CD4-positive, alpha-beta T cell (primary cell): ENCODE measurements around the gene PROX2. TPM values are rescaled to one million over a fixed set of nuclear protein-coding genes. Genes with fewer than 3 reads are reported as not detected.

Source experiments
- ATAC-seq: fragments of 200-7000 bp; cut with Tn5 transposase; one replicate; pipeline ENCODE4 v1.10.0; 2022; ENCODE audit warnings: mild to moderate bottlenecking; ENCODE audit not compliant: poor library complexity
- CTCF ChIA-PET: fragments of 350-600 bp; sonication (Branson Sonifier 250); formaldehyde crosslinking; loops from one replicate; lab custom pipeline; 2021; ENCODE audit warnings: antibody characterized with exemption, inconsistent platforms; lab: Charles Lee
- POLR2A ChIA-PET: fragments of 350-600 bp; sonication (Branson Sonifier 250); formaldehyde crosslinking; loops from one replicate; lab custom pipeline; 2021; ENCODE audit warnings: antibody characterized with exemption, inconsistent platforms; lab: Charles Lee
- DNase-seq, 14 experiments: peaks; one replicate each; pipeline ENCODE4 v3.0.0-alpha.2; 2013 to 2020; ENCODE audit warnings: mixed read lengths in 2 of 14
- H3K27ac ChIP-seq, 2 donors: one replicate each; pipeline versions ENCODE4 v1.5.1 to v1.7.0; 2013; ENCODE audit warnings: low read length in 2 of 2, low read depth in 1 of 2, mild to moderate bottlenecking in 1 of 2
- H3K27me3 ChIP-seq, 2 experiments: 1 replicate in 1 of 2; 2 replicates in 1 of 2; pipeline versions ENCODE4 v1.6.1 to v1.7.0; 2013; ENCODE audit warnings: low read length in 2 of 2, control low read depth in 1 of 2, mild to moderate bottlenecking in 1 of 2, moderate library complexity in 1 of 2; ENCODE audit not compliant: insufficient read depth in 2 of 2, control insufficient read depth in 1 of 2
- H3K36me3 ChIP-seq: one replicate; pipeline ENCODE4 v1.6.1; 2013; ENCODE audit warnings: low read length, control low read depth; ENCODE audit not compliant: insufficient read depth
- H3K4me1 ChIP-seq: one replicate; pipeline ENCODE4 v1.6.1; 2013; ENCODE audit warnings: low read length, control low read depth; ENCODE audit not compliant: insufficient read depth
- H3K4me3 ChIP-seq: one replicate; pipeline ENCODE4 v1.5.1; 2013; ENCODE audit warnings: mild to moderate bottlenecking, low read length, moderate library complexity
- H3K9me3 ChIP-seq, 2 experiments: 1 replicate in 1 of 2; 2 replicates in 1 of 2; pipeline versions ENCODE4 v1.6.1 to v1.7.0; 2013; ENCODE audit warnings: low read length in 2 of 2, mild to moderate bottlenecking in 2 of 2, control low read depth in 1 of 2, moderate library complexity in 1 of 2; ENCODE audit not compliant: control insufficient read depth in 1 of 2, insufficient read depth in 1 of 2
- H3K27ac Mint-ChIP-seq: one replicate; pipeline ENCODE4 v1.8.0; 2020; ENCODE audit warnings: mixed read lengths
- H3K27me3 Mint-ChIP-seq: one replicate; pipeline ENCODE4 v1.8.0; 2021; ENCODE audit warnings: mixed read lengths
- H3K36me3 Mint-ChIP-seq: one replicate; pipeline ENCODE4 v1.8.0; 2021; ENCODE audit warnings: low read depth, mixed read lengths
- H3K4me1 Mint-ChIP-seq: one replicate; pipeline ENCODE4 v1.8.0; 2021; ENCODE audit warnings: low read depth, mixed read lengths
- H3K4me3 Mint-ChIP-seq: one replicate; pipeline ENCODE4 v1.8.0; 2020; ENCODE audit warnings: mild to moderate bottlenecking, mixed read lengths
- H3K9me3 Mint-ChIP-seq: one replicate; pipeline ENCODE4 v1.8.0; 2020; ENCODE audit warnings: mixed read lengths
- CTCF ChIP-seq: fragments of 200-600 bp; IDR thresholded peaks from one replicate; pipeline ENCODE4 v1.8.0; 2022; ENCODE audit warnings: antibody characterized with exemption, mild to moderate bottlenecking
- intact Hi-C, 2 experiments: fragments of 100-400 bp; cut with DNase I in 1 of 2; cut with micrococcal nuclease in 1 of 2; formaldehyde crosslinking; loops; one replicate each; pipeline versions ENCODE4 v1.15.1 to v1.9.0; 2023 to 2025; cut with DNase I, micrococcal nuclease
- total RNA-seq, 174 experiments: library from RNA in 2 of 174; stranded (reverse) in 2 of 174; gene quantifications; one replicate each; pipeline ENCODE4 v1.2.3 and lab custom pipeline; 2021 to 2026

The PROX2 gene
- total RNA-seq, 2 experiments from 2014 or later: 0.25 TPM; not detected in 1

GRCh38 chr14:74863274-74863673 is 12.7 kb downstream of the PROX2 start:
- ChIA-PET POLR2A (interaction anchor here (1.6 to 4.2 kb wide), 2 partner anchors 13 to 42 kb away, joined by 3 to 43 read pairs; partner anchors contain the start of gene PROX2), CTCF (interaction anchor here (8.0 kb wide), 1 partner anchor 42 kb away, joined by 160 read pairs; no protein-coding TSS in a partner anchor)
- no peak for TF ChIP-seq CTCF
- H3K27me3 ChIP-seq: no peaks in the 10 kb centered on the region
- intact Hi-C loops: loop anchor here (2.0 to 5.0 kb wide), 3 partner anchors 18 to 439 kb away; partner anchors contain the start of gene DLST (in 1 of the 2)
- H3K9me3 Mint-ChIP-seq: no peaks in the 10 kb centered on the region
- H3K4me3 ChIP-seq: no peak overlapping the region
- H3K9me3 ChIP-seq: no peaks in the 10 kb centered on the region
- no peaks in the 10 kb centered on the region for H3K36me3 Mint-ChIP-seq
- H3K36me3 ChIP-seq: no peaks in the 10 kb centered on the region
- no peaks in the 10 kb centered on the region for H3K27me3 Mint-ChIP-seq
- peaks cover 24% of the 10 kb centered on the region for H3K4me1 ChIP-seq
- ATAC-seq: no peak
- no peak overlapping the region for H3K27ac Mint-ChIP-seq
- DNase-seq: no peak
- no peak overlapping the region for H3K27ac ChIP-seq
- H3K4me1 Mint-ChIP-seq: peaks cover 29% of the 10 kb centered on the region
- H3K4me3 Mint-ChIP-seq: no peak overlapping the region

GRCh38 chr14:74861734-74862090 is 14.2 kb downstream of the PROX2 start:
- ChIA-PET CTCF (interaction anchor here (1.2 to 8.0 kb wide), 9 partner anchors 10 to 227 kb away, joined by 3 to 160 read pairs (median 7); no protein-coding TSS in a partner anchor), POLR2A (interaction anchor here (0.7 to 4.2 kb wide), 9 partner anchors 19 to 227 kb away, joined by 3 to 43 read pairs (median 6); partner anchors contain the start of genes ACYP1, DLST and YLPM1)
- Mint-ChIP-seq H3K4me1 (peaks cover 13% of the 10 kb centered on the region), H3K9me3 (no peaks in the 10 kb centered on the region), H3K27ac (no peak overlapping the region), H3K36me3 (no peaks in the 10 kb centered on the region), H3K27me3 (no peaks in the 10 kb centered on the region), H3K4me3 (no peak overlapping the region)
- H3K4me1 ChIP-seq: peaks cover 11% of the 10 kb centered on the region
- no peak for ATAC-seq
- H3K27ac ChIP-seq: no peak overlapping the region
- DNase-seq: no peak
- intact Hi-C loops: loop anchor here (1.0 to 5.0 kb wide), 5 partner anchors 19 to 441 kb away; partner anchors contain the start of gene DLST (in 1 of the 2)
- H3K4me3 ChIP-seq: no peak overlapping the region
- no peaks in the 10 kb centered on the region for H3K9me3 ChIP-seq
- H3K27me3 ChIP-seq: no peaks in the 10 kb centered on the region
- no peaks in the 10 kb centered on the region for H3K36me3 ChIP-seq
- no peak for TF ChIP-seq CTCF

- peak; percentile 88 for TF ChIP-seq CTCF
- Histone ChIP-seq H3K27ac (no peak overlapping the region), H3K27me3 (no peaks in the 10 kb centered on the region), H3K4me1 (peaks cover 8% of the 10 kb centered on the region), H3K36me3 (no peaks in the 10 kb centered on the region), H3K9me3 (no peaks in the 10 kb centered on the region), H3K4me3 (no peak overlapping the region)
- no peaks in the 10 kb centered on the region for H3K9me3 Mint-ChIP-seq
- H3K4me1 Mint-ChIP-seq: peaks cover 7% of the 10 kb centered on the region
- no peak overlapping the region for H3K27ac Mint-ChIP-seq
- H3K4me3 Mint-ChIP-seq: no peak overlapping the region
- ChIA-PET POLR2A (interaction anchor here (0.6 to 4.2 kb wide), 14 partner anchors 10 to 227 kb away, joined by 3 to 43 read pairs (median 6); partner anchors contain the start of genes ACYP1, DLST and YLPM1), CTCF (interaction anchor here (0.6 to 8.0 kb wide), 40 partner anchors 8 to 247 kb away, joined by 3 to 160 read pairs (median 4); partner anchors contain the start of genes ACYP1, PROX2, RPS6KL1 and YLPM1)
- DNase-seq (peak; percentile 83 to 98 (median 92)), ATAC-seq (peak; percentile 88)
- peaks cover 2% of the 10 kb centered on the region for H3K36me3 Mint-ChIP-seq
- intact Hi-C loops: loop anchor here (1.0 to 5.0 kb wide), 4 partner anchors 44 to 441 kb away; no protein-coding TSS in a partner anchor
- no peaks in the 10 kb centered on the region for H3K27me3 Mint-ChIP-seq
Measured at GRCh38 chr14:74860899-74861733, 14.8 kb downstream of the PROX2 start.
